ENCODE data around the gene DGKD.

GRCh38 chr2:233429175-233429897 is 75.0 kb downstream of the DGKD start:
- no peak for TF ChIP-seq CTCF (IDR thresholded peaks at IDR 0.05; ENCODE audit: insufficient read depth, low read depth, low read length)
- no peak for TF ChIP-seq EZH2 (IDR thresholded peaks at IDR 0.05; ENCODE audit: insufficient read depth, low read length)
